Natural killer cell (primary cell): Measurements from ENCODE around the gene SLCO4A1. TPM values are rescaled to one million over a fixed set of nuclear protein-coding genes. Genes with fewer than 3 reads are reported as not detected.

Experiments
- ATAC-seq, 3 donors: fragments of 150-1000 bp in 2 of 3; fragments of 200-7000 bp in 1 of 3; cut with Tn5 transposase; 1 replicate in 1 of 3; 2 replicates in 2 of 3; pipeline ENCODE4 v1.10.0; 2021; ENCODE audit warnings: mild to moderate bottlenecking in 2 of 3, moderate library complexity in 2 of 3
- DNase-seq, 2 donors: peaks; one replicate each; pipeline versions ENCODE4 v3.0.0 to v3.0.0-alpha.2; 2013 to 2021; ENCODE audit warnings: mixed read lengths in 1 of 2
- H3K27ac ChIP-seq: one replicate; pipeline ENCODE4 v1.5.1; 2013; ENCODE audit warnings: mild to moderate bottlenecking, low read length
- H3K27me3 ChIP-seq: one replicate; pipeline ENCODE4 v1.6.1; 2013; ENCODE audit warnings: low read length; ENCODE audit not compliant: control insufficient read depth, insufficient read depth
- H3K36me3 ChIP-seq: one replicate; pipeline ENCODE4 v1.6.1; 2013; ENCODE audit warnings: low read length; ENCODE audit not compliant: control insufficient read depth, insufficient read depth
- H3K4me1 ChIP-seq: one replicate; pipeline ENCODE4 v1.6.1; 2013; ENCODE audit warnings: low read length; ENCODE audit not compliant: control insufficient read depth, insufficient read depth
- H3K4me3 ChIP-seq: one replicate; pipeline ENCODE4 v1.5.1; 2013; ENCODE audit warnings: low read length
- H3K9me3 ChIP-seq: one replicate; pipeline ENCODE4 v1.6.1; 2013; ENCODE audit warnings: low read length; ENCODE audit not compliant: control insufficient read depth, insufficient read depth
- H3K27ac Mint-ChIP-seq, 2 donors: one replicate each; pipeline ENCODE4 v1.8.0; 2022; ENCODE audit warnings: mild to moderate bottlenecking in 2 of 2, mixed read lengths in 2 of 2, moderate library complexity in 1 of 2
- H3K27me3 Mint-ChIP-seq, 2 donors: one replicate each; pipeline ENCODE4 v1.8.0; 2022; ENCODE audit warnings: low read depth in 2 of 2, mixed read lengths in 2 of 2
- H3K36me3 Mint-ChIP-seq: one replicate; pipeline ENCODE4 v1.8.0; 2022; ENCODE audit warnings: mixed read lengths
- H3K4me1 Mint-ChIP-seq, 2 donors: one replicate each; pipeline ENCODE4 v1.8.0; 2022; ENCODE audit warnings: mixed read lengths in 2 of 2
- H3K4me3 Mint-ChIP-seq: one replicate; pipeline ENCODE4 v1.8.0; 2022; ENCODE audit warnings: mild to moderate bottlenecking, moderate library complexity, mixed read lengths
- H3K9me3 Mint-ChIP-seq, 2 donors: one replicate each; pipeline ENCODE4 v1.8.0; 2022; ENCODE audit warnings: mixed read lengths in 2 of 2
- WGBS: methylation state at CpG from one replicate; pipeline ENCODE4 v1.1.7; 2013; ENCODE audit warnings: missing lambda C conversion rate; ENCODE audit not compliant: insufficient coverage; 5-methylcytosine and 5-hydroxymethylcytosine counted together
- intact Hi-C: fragments of 100-400 bp; cut with micrococcal nuclease; formaldehyde crosslinking; loops from one replicate; pipeline ENCODE4 v1.14.2; 2022
- total RNA-seq, 4 donors: library from RNA; stranded (reverse); fragments of 120-200 nt in 1 of 4; gene quantifications; one replicate each; pipeline versions ENCODE4 v1.2.3 to v1.2.4, GENCODE V29; 2013 to 2022
- TF ChIP-seq, protein P1 (sequence below): fragments of 200-600 bp; IDR thresholded peaks from one replicate; pipeline ENCODE4 v1.8.0; 2022; ENCODE audit warnings: antibody characterized with exemption

Gene SLCO4A1
- total RNA-seq, 3 donors from 2014 or later (not counting 1 experiment from before 2014, with no cell fraction given): 0.59 to 1.4 (median 1.1) TPM

- no peak overlapping the region for H3K27ac Mint-ChIP-seq
- WGBS: 93% methylated on average over 23 of the region's 23 CpGs
- H3K4me3 Mint-ChIP-seq: no peak overlapping the region
Measured at GRCh38 chr20:62644044-62644795, 1.9 kb downstream of the SLCO4A1 start.

GRCh38 chr20:62644802-62645496 lies 2.6 kb downstream of the SLCO4A1 start:
- Histone ChIP-seq H3K27ac (no peak overlapping the region), H3K36me3 (no peaks in the 10 kb centered on the region), H3K9me3 (no peaks in the 10 kb centered on the region), H3K4me3 (no peak overlapping the region), H3K27me3 (peaks cover 4% of the 10 kb centered on the region), H3K4me1 (peaks cover 41% of the 10 kb centered on the region)
- Mint-ChIP-seq H3K4me3 (no peak overlapping the region), H3K4me1 (peaks cover 5 to 18% of the 10 kb centered on the region in 2 donors), H3K9me3 (no peaks in the 10 kb centered on the region), H3K36me3 (no peaks in the 10 kb centered on the region), H3K27ac (no peak overlapping the region), H3K27me3 (no peaks in the 10 kb centered on the region)
- no peak for DNase-seq
- 66% methylated on average over 10 of the region's 12 CpGs for WGBS
- ATAC-seq: no peak
- intact Hi-C loops: no loop called here
- TF ChIP-seq, protein P1, sequence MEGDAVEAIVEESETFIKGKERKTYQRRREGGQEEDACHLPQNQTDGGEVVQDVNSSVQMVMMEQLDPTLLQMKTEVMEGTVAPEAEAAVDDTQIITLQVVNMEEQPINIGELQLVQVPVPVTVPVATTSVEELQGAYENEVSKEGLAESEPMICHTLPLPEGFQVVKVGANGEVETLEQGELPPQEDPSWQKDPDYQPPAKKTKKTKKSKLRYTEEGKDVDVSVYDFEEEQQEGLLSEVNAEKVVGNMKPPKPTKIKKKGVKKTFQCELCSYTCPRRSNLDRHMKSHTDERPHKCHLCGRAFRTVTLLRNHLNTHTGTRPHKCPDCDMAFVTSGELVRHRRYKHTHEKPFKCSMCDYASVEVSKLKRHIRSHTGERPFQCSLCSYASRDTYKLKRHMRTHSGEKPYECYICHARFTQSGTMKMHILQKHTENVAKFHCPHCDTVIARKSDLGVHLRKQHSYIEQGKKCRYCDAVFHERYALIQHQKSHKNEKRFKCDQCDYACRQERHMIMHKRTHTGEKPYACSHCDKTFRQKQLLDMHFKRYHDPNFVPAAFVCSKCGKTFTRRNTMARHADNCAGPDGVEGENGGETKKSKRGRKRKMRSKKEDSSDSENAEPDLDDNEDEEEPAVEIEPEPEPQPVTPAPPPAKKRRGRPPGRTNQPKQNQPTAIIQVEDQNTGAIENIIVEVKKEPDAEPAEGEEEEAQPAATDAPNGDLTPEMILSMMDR: no peak

More at GRCh38 chr20:62644044-62644795, 1.9 kb downstream of the SLCO4A1 start:
- H3K4me1 Mint-ChIP-seq: peaks cover 5 to 18% of the 10 kb centered on the region in 2 donors
- peaks cover 37% of the 10 kb centered on the region for H3K4me1 ChIP-seq
- no peaks in the 10 kb centered on the region for H3K27me3 Mint-ChIP-seq
- no peaks in the 10 kb centered on the region for H3K9me3 ChIP-seq
- no peak overlapping the region for H3K27ac ChIP-seq
- no peaks in the 10 kb centered on the region for H3K36me3 ChIP-seq
- no peak overlapping the region for H3K4me3 ChIP-seq
- ATAC-seq (no peak), DNase-seq (no peak)
- H3K9me3 Mint-ChIP-seq: no peaks in the 10 kb centered on the region
- intact Hi-C loops: no loop called here
- H3K36me3 Mint-ChIP-seq: no peaks in the 10 kb centered on the region
- TF ChIP-seq, protein P1: no peak
- H3K27me3 ChIP-seq: peaks cover 4% of the 10 kb centered on the region

DNA sequence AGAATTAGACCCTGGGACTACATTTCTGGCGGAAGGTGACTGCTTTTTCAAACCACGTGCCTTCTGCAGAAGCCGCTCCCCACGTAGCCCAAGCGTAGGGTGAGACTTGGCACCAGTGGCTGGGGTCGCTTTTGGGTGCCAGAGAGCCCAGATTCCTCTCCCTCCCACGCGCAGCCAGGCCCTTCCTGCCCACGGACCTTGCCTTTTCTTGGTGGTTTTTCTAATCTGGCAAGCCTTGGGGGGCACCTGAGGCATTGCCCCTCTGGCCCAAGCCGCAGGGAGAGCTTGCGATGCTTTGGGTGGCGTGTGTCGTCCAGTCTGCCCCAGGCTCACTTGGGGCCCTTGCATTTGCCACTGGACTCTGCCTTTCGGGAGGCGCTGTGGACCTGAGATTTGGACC lies 3.3 kb downstream of the SLCO4A1 start:
- Histone ChIP-seq H3K9me3 (no peaks in the 10 kb centered on the region), H3K27ac (no peak overlapping the region), H3K27me3 (peaks cover 4% of the 10 kb centered on the region), H3K4me1 (peaks cover 48% of the 10 kb centered on the region), H3K4me3 (no peak overlapping the region), H3K36me3 (no peaks in the 10 kb centered on the region)
- TF ChIP-seq, protein P1: no peak
- Mint-ChIP-seq H3K27ac (no peak overlapping the region), H3K9me3 (no peaks in the 10 kb centered on the region), H3K4me3 (no peak overlapping the region), H3K4me1 (peaks cover 5 to 18% of the 10 kb centered on the region in 2 donors), H3K27me3 (no peaks in the 10 kb centered on the region), H3K36me3 (no peaks in the 10 kb centered on the region)
- no peak for ATAC-seq
- intact Hi-C loops: no loop called here
- WGBS: 82% methylated on average over 15 of the region's 15 CpGs
- no peak for DNase-seq
